B cell (primary cell): Measurements from ENCODE around the gene CYP4A22. TPM values are rescaled to one million over a fixed set of nuclear protein-coding genes. Genes with fewer than 3 reads are reported as not detected.

Experiments
- ATAC-seq: fragments of 200-7000 bp; cut with Tn5 transposase; one replicate; pipeline ENCODE4 v1.10.0; 2021; ENCODE audit warnings: low read depth, mild to moderate bottlenecking, moderate number of reproducible peaks, moderate library complexity
- CTCF ChIA-PET: fragments of 350-600 bp; sonication (Branson Sonifier 250); formaldehyde crosslinking; loops from one replicate; lab custom pipeline; 2021; ENCODE audit warnings: antibody characterized with exemption, inconsistent platforms; lab: Charles Lee
- POLR2A ChIA-PET: fragments of 350-600 bp; sonication (Branson Sonifier 250); formaldehyde crosslinking; loops from one replicate; lab custom pipeline; 2021; ENCODE audit warnings: antibody characterized with exemption; lab: Charles Lee
- DNase-seq: peaks from one replicate; pipeline ENCODE4 v3.0.0; 2013
- H2AFZ ChIP-seq: 2 replicates; pipeline ENCODE4 v1.6.1; 2012; ENCODE audit warnings: mild to moderate bottlenecking, low read depth, low read length; ENCODE audit not compliant: insufficient read depth, poor library complexity, severe bottlenecking
- H3K27ac ChIP-seq, 2 donors: 1 replicate in 1 of 2; 2 replicates in 1 of 2; pipeline ENCODE4 v1.5.1; 2012 to 2013; ENCODE audit warnings: low read length in 2 of 2, mild to moderate bottlenecking in 2 of 2, moderate library complexity in 1 of 2
- H3K27me3 ChIP-seq, 4 experiments: fragments of 200-600 bp in 1 of 4; sonication (generic) in 1 of 4; replicated peaks in 1 of 4; 1 replicate in 2 of 4; 2 replicates in 2 of 4; pipeline versions ENCODE4 v1.6.1 to v1.7.0; 2013 to 2016; ENCODE audit warnings: low read length in 3 of 4, mild to moderate bottlenecking in 2 of 4, mixed read lengths in 1 of 4, moderate library complexity in 1 of 4; ENCODE audit not compliant: insufficient read depth in 4 of 4, control insufficient read depth in 3 of 4; ENCODE audit errors: control extremely low read depth in 1 of 4
- H3K36me3 ChIP-seq, 2 experiments: replicated peaks in 1 of 2; 1 replicate in 1 of 2; 2 replicates in 1 of 2; pipeline versions ENCODE4 v1.6.1 to v1.7.1; 2013; ENCODE audit warnings: low read length in 1 of 2; ENCODE audit not compliant: insufficient read depth in 2 of 2, control insufficient read depth in 1 of 2; ENCODE audit errors: control extremely low read depth in 1 of 2, extremely low read depth in 1 of 2
- H3K4me1 ChIP-seq, 2 donors: fragments of 200-600 bp in 1 of 2; sonication (generic) in 1 of 2; 1 replicate in 1 of 2; 2 replicates in 1 of 2; pipeline versions ENCODE4 v1.5.1 to v1.6.1; 2013 to 2017; ENCODE audit warnings: low read length in 2 of 2; ENCODE audit not compliant: control insufficient read depth in 2 of 2, insufficient read depth in 2 of 2
- H3K4me2 ChIP-seq: replicated peaks from 2 replicates; pipeline ENCODE3; 2012; ENCODE audit warnings: mild to moderate bottlenecking, low read depth, low read length; ENCODE audit not compliant: poor library complexity, severe bottlenecking
- H3K4me3 ChIP-seq, 5 experiments: fragments of 200-600 bp in 1 of 5; sonication (generic) in 1 of 5; 1 replicate in 3 of 5; 2 replicates in 2 of 5; pipeline versions ENCODE4 v1.5.1 to v1.7.0; 2011 to 2016; ENCODE audit warnings: low read length in 4 of 5, mild to moderate bottlenecking in 4 of 5, low read depth in 2 of 5, control low read depth in 1 of 5, moderate library complexity in 1 of 5; ENCODE audit not compliant: insufficient read depth in 1 of 5; ENCODE audit errors: control extremely low read depth in 1 of 5, extremely low read depth in 1 of 5
- H3K79me2 ChIP-seq: fragments of 200-600 bp; sonication (generic); one replicate; pipeline ENCODE4 v1.6.0; 2016; ENCODE audit warnings: low read length; ENCODE audit not compliant: control insufficient read depth, insufficient read depth
- H3K9ac ChIP-seq: fragments of 200-600 bp; sonication (generic); 2 replicates; pipeline ENCODE4 v1.6.1; 2017; ENCODE audit warnings: mild to moderate bottlenecking, low read length, moderate library complexity
- H3K9me3 ChIP-seq, 3 donors: one replicate each; pipeline versions ENCODE4 v1.6.1 to v1.7.1; 2013; ENCODE audit warnings: low read length in 2 of 3; ENCODE audit not compliant: control insufficient read depth in 2 of 3, insufficient read depth in 1 of 3; ENCODE audit errors: control extremely low read depth in 1 of 3
- H4K20me1 ChIP-seq: 2 replicates; pipeline ENCODE4 v1.6.0; 2012; ENCODE audit warnings: mild to moderate bottlenecking, low read length; ENCODE audit not compliant: insufficient read depth, control insufficient read depth, poor library complexity, severe bottlenecking
- H3K27ac Mint-ChIP-seq: one replicate; pipeline ENCODE4 v1.8.0; 2021; ENCODE audit warnings: mixed read lengths
- H3K27me3 Mint-ChIP-seq: one replicate; pipeline ENCODE4 v1.8.0; 2021; ENCODE audit warnings: mixed read lengths
- H3K4me1 Mint-ChIP-seq: one replicate; pipeline ENCODE4 v1.8.0; 2021; ENCODE audit warnings: mixed read lengths
- H3K4me3 Mint-ChIP-seq: one replicate; pipeline ENCODE4 v1.8.0; 2021; ENCODE audit warnings: mixed read lengths
- H3K9me3 Mint-ChIP-seq: one replicate; pipeline ENCODE4 v1.8.0; 2022; ENCODE audit warnings: mixed read lengths; ENCODE audit not compliant: insufficient read depth
- CTCF ChIP-seq: fragments of 200-600 bp; IDR thresholded peaks from one replicate; pipeline ENCODE4 v1.8.0; 2022; ENCODE audit warnings: antibody characterized with exemption, mild to moderate bottlenecking
- EZH2 ChIP-seq: IDR thresholded peaks from 2 replicates; pipeline ENCODE4 v1.6.1; 2012; ENCODE audit warnings: borderline replicate concordance, low read depth, mild to moderate bottlenecking, moderate library complexity, low read length; ENCODE audit not compliant: insufficient read depth, poor library complexity, severe bottlenecking
- WGBS: methylation state at CpG from one replicate; pipeline ENCODE4 v1.1.5; 2013; ENCODE audit warnings: missing lambda C conversion rate; ENCODE audit not compliant: insufficient coverage; 5-methylcytosine and 5-hydroxymethylcytosine counted together
- intact Hi-C: fragments of 100-400 bp; cut with micrococcal nuclease; formaldehyde crosslinking; loops from one replicate; pipeline ENCODE4 v1.10.0; 2022
- polyA plus RNA-seq: library from polyadenylated mRNA; depleted of rRNA; stranded (reverse); fragments of >200 nt; gene quantifications from 2 replicates; pipeline ENCODE4 v1.2.3, GENCODE V29; 2012
- total RNA-seq, 2 donors: library from RNA; stranded (reverse); fragments of 120-200 nt in 1 of 2; gene quantifications; 1 replicate in 1 of 2; 2 replicates in 1 of 2; pipeline versions ENCODE4 v1.2.3 to v1.2.4, GENCODE V29; 2013 to 2022

Gene CYP4A22
- total and polyA plus RNA-seq, 2 donors (not counting 1 experiment from before 2014, with no cell fraction given) = not detected

- peaks cover 0 to 25% (median 7%) of the 10 kb centered on the region in 4 experiments for H3K27me3 ChIP-seq
These were observed 42.8 kb downstream of the CYP4A22 start for GRCh38 chr1:47179988-47180563.

More at GRCh38 chr1:47179988-47180563, 42.8 kb downstream of the CYP4A22 start:
- H2AFZ ChIP-seq = no peak overlapping the region
- H3K9me3 ChIP-seq = peaks cover 0 to 7% (median 0%) of the 10 kb centered on the region in 3 donors
- 80% methylated on average over 3 of the region's 3 CpGs for WGBS
- Mint-ChIP-seq H3K27ac (no peak overlapping the region), H3K9me3 (no peaks in the 10 kb centered on the region), H3K4me3 (peak overlapping the region; percentile 13), H3K27me3 (peaks cover 46% of the 10 kb centered on the region), H3K4me1 (peaks cover 10% of the 10 kb centered on the region)
- peak; percentile 1 for DNase-seq
- no peak overlapping the region for H3K4me3 ChIP-seq
- H3K79me2 ChIP-seq = no peaks in the 10 kb centered on the region
- no peaks in the 10 kb centered on the region for H4K20me1 ChIP-seq
- no peak overlapping the region for H3K4me2 ChIP-seq
- H3K27ac ChIP-seq = no peak overlapping the region
- H3K4me1 ChIP-seq = peaks cover 6 to 11% of the 10 kb centered on the region in 2 donors
- H3K9ac ChIP-seq = no peak overlapping the region
- no peak for ATAC-seq
- no peaks in the 10 kb centered on the region for H3K36me3 ChIP-seq
- ChIA-PET POLR2A (no interaction called here), CTCF (interaction anchor here (1.3 to 3.1 kb wide), 7 partner anchors 10 to 547 kb away, joined by 3 to 31 read pairs (median 6); partner anchors contain the start of gene STIL)
- TF ChIP-seq EZH2 = no peak
- no peak for TF ChIP-seq CTCF
- intact Hi-C loops = no loop called here
